Activated naive CD8-positive, alpha-beta T cell (primary cell): Measurements from ENCODE around the gene ALOX12.
A peak's percentile ranks its signal among the peaks of the same experiment; 100 is the strongest.

Source experiments
- H3K27ac Mint-ChIP-seq: one replicate; pipeline ENCODE4 v1.8.0; 2021; ENCODE audit warnings: mixed read lengths
- H3K27me3 Mint-ChIP-seq: one replicate; pipeline ENCODE4 v1.8.0; 2021; ENCODE audit warnings: mixed read lengths
- H3K36me3 Mint-ChIP-seq: one replicate; pipeline ENCODE4 v1.8.0; 2021; ENCODE audit warnings: mixed read lengths
- H3K4me1 Mint-ChIP-seq: one replicate; pipeline ENCODE4 v1.8.0; 2021; ENCODE audit warnings: low read depth, mixed read lengths
- H3K4me3 Mint-ChIP-seq: one replicate; pipeline ENCODE4 v1.8.0; 2021; ENCODE audit warnings: mild to moderate bottlenecking, mixed read lengths
- H3K9me3 Mint-ChIP-seq: one replicate; pipeline ENCODE4 v1.8.0; 2021; ENCODE audit warnings: low read depth, mixed read lengths

The ALOX12 gene

DNA sequence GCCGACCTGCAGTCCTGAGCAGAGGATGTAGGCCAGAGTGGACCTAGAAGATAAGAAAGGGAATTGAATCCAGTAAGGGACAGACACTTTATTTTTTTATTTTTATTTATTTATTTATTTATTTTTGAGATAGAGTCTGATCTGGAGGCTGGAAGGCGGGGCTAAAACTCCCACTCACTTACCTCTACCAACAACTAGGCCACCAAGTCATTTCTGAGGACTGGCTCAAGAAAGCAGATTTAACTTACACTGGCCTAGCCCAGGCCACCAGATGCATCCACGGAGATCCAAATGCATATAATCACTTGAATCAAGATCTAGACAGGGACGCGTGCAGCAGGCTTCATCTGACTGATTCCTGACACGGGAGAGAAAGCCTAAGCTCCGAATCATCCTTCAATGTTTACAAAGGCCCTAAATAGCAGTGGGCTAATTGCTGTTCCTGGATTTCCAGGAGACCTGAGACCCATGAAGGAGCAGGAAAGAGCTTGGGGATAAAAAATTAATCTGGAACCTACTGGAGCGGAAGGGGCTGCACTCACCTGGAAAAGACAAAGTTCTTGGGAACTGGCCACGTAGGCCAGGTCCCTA, 1.1 kb upstream of the ALOX12 start:
- Mint-ChIP-seq H3K9me3 (no peaks in the 10 kb centered on the region), H3K36me3 (peaks cover 12% of the 10 kb centered on the region), H3K4me1 (peaks cover 5% of the 10 kb centered on the region), H3K4me3 (no peak overlapping the region), H3K27ac (no peak overlapping the region), H3K27me3 (no peaks in the 10 kb centered on the region)

DNA sequence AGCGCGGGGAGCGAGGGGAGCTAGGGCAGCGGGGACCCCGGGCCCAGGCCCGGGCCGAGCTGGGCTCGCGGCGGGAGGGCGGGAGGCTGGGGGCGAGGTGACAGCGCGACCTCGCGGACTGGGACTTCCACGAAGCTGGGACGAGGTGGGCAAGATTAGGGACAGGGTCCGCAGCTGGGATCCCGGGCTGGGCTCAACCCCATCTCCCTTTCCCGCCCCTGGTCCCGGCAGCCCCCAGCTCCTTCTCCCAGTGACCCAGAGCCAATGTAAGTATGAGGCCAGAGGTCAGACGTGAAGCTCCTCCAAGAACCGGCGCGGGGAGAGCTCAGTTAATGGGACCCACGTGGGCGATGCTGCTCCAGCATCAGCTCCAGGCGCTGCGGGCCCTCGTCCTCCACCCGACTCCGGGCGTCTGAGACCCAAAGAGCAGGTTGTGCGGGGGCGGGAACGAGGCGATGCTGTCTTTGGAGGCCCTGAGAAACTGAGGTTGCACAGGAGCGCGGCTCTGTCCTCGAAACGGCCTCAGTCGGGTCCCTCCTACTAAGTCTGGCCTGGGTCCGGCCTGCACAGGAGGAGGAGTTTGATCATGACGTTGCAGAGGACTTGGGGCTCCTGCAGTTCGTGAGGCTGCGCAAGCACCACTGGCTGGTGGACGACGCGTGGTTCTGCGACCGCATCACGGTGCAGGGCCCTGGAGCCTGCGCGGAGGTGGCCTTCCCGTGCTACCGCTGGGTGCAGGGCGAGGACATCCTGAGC, 585 bp downstream of the ALOX12 start:
- H3K4me3 Mint-ChIP-seq: no peak overlapping the region
- peaks cover 13% of the 10 kb centered on the region for H3K36me3 Mint-ChIP-seq
- no peaks in the 10 kb centered on the region for H3K9me3 Mint-ChIP-seq
- H3K27me3 Mint-ChIP-seq: no peaks in the 10 kb centered on the region
- H3K4me1 Mint-ChIP-seq: peaks cover 5% of the 10 kb centered on the region
- H3K27ac Mint-ChIP-seq: no peak overlapping the region

DNA sequence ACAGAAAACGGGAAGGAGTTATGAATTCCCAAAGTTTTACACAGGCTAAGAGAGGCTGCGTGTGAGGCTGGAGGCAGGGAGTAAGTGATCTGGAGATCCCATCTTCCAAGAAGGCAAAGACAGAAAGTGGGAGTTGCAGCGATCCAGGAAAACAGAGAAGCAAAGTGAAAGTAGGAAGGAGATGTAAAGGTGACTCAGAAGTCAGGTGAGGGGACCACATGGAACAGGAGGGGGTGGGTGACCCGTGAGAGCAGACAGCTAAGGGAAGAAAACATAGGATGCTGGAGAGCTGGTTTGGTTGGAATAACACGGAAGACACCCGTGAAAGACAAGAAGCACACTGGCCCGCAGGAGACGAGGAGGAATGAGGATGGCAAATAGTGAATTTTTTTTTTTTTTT, 1.3 kb downstream of the ALOX12 start:
- Mint-ChIP-seq H3K4me3 (no peak overlapping the region), H3K4me1 (peaks cover 9% of the 10 kb centered on the region), H3K36me3 (peaks cover 18% of the 10 kb centered on the region), H3K9me3 (no peaks in the 10 kb centered on the region), H3K27me3 (no peaks in the 10 kb centered on the region), H3K27ac (no peak overlapping the region)

DNA sequence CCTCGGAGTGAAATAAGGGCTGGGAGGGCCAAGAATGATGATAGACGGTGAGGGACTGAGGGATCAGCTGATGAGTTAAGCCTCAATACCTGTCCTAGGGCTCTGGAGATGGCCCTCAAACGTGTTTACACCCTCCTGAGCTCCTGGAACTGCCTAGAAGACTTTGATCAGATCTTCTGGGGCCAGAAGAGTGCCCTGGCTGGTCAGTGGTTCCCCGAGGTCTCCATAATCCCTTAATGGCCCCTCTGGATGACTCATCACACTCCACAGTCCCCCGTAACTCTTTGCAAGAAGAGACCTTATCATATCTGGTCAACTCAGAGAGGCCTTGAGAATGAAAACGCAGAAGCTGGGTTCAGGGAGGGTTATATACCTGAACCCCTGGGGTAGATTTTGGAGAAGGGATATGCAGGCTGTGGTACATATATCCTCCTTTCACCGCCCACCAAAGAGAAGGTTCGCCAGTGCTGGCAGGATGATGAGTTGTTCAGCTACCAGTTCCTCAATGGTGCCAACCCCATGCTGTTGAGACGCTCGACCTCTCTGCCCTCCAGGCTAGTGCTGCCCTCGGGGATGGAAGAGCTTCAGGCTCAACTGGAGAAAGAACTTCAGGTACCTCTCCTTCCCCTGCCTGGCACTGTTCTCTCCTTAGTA, 3.1 kb downstream of the ALOX12 start:
- H3K27ac Mint-ChIP-seq: no peak overlapping the region
- no peaks in the 10 kb centered on the region for H3K27me3 Mint-ChIP-seq
- H3K9me3 Mint-ChIP-seq: no peaks in the 10 kb centered on the region
- peaks cover 21% of the 10 kb centered on the region for H3K36me3 Mint-ChIP-seq
- H3K4me1 Mint-ChIP-seq: peaks cover 9% of the 10 kb centered on the region
- no peak overlapping the region for H3K4me3 Mint-ChIP-seq

DNA sequence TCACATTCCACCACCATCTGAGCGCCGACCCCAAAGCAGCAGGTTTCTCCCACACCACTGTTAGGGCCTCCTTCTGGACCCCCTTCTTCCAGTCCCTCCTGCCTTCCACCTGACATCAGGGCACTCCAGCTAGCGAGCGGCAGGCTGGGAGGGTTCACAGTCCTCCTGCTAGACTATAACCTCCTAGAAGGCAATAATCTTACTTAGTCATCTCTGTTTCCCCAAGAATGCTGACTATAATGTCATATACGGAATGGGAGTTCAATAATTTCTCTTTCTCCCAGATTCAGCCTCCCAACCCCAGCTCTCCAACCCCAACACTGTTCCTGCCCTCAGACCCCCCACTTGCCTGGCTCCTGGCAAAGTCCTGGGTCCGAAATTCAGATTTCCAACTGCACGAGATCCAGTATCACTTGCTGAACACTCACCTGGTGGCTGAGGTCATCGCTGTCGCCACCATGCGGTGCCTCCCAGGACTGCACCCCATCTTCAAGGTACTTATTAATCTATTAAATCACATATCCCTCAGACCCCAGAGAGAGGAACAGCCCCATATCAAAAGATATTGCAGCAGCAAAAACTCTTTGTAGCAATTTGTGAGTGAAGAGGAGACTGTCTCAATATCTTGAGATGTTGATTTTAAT, 5.6 kb downstream of the ALOX12 start:
- Mint-ChIP-seq H3K27me3 (no peaks in the 10 kb centered on the region), H3K4me3 (no peak overlapping the region), H3K27ac (no peak overlapping the region), H3K4me1 (peaks cover 14% of the 10 kb centered on the region), H3K9me3 (no peaks in the 10 kb centered on the region), H3K36me3 (peaks cover 21% of the 10 kb centered on the region)

DNA sequence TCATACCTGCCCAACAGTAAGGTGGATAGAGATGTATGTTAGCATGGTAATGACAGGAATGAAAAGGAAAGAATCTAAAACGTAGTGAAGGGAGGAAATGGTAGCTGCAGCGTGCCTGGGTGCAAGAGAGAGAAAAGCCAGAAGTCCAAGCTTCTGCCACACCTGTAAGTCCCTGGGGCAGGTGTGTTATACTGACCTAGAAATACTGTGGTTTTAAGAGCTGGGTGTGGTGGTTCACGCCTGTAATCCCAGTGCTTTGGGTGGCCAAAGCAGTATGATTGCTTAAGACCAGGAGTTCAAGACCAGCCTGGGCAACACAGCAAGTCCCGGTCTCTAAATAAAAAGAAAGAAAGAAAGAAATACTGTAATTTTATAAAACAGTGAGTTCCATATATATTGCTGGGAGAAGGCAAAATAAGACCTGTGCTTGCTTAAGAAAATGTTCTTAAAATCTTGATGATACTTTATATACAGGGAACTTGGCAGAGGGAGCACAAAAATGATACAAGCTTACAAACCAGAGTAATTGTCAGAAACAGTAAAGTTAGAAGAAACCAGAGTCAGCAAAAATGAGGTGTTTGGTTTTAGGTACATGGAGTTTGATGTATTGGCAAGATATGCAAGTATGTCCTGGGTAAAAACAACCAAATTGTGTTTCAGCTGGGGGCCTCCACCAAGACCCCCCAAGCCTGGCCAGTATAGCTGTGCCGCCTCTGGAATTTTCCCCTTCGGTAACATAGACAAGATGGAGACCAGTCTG, 6.6 kb downstream of the ALOX12 start:
- Mint-ChIP-seq H3K4me3 (no peak overlapping the region), H3K9me3 (no peaks in the 10 kb centered on the region), H3K27ac (no peak overlapping the region), H3K4me1 (peaks cover 16% of the 10 kb centered on the region), H3K27me3 (no peaks in the 10 kb centered on the region), H3K36me3 (peaks cover 18% of the 10 kb centered on the region)

DNA sequence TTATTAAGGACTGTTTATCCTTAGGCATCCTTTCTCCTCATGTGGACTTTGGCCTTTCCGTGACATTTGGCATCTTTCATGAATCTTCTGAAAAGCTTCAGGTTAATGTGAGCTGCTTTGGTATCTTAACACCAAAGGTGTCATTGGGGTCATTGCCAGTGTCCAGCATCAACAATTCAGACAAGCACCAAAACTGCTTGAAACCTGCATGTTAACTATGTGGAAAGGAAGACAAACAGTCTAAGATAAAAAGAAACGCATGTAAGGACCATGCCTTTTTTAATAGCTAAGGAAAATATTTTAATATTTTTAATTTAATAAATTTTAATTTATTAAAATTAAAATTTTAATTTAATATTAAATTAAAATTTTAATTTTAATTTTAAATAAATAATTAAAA, 7.9 kb downstream of the ALOX12 start:
- Mint-ChIP-seq H3K36me3 (peaks cover 14% of the 10 kb centered on the region), H3K4me1 (peaks cover 18% of the 10 kb centered on the region), H3K27me3 (no peaks in the 10 kb centered on the region), H3K4me3 (no peak overlapping the region), H3K27ac (no peak overlapping the region), H3K9me3 (no peaks in the 10 kb centered on the region)

DNA sequence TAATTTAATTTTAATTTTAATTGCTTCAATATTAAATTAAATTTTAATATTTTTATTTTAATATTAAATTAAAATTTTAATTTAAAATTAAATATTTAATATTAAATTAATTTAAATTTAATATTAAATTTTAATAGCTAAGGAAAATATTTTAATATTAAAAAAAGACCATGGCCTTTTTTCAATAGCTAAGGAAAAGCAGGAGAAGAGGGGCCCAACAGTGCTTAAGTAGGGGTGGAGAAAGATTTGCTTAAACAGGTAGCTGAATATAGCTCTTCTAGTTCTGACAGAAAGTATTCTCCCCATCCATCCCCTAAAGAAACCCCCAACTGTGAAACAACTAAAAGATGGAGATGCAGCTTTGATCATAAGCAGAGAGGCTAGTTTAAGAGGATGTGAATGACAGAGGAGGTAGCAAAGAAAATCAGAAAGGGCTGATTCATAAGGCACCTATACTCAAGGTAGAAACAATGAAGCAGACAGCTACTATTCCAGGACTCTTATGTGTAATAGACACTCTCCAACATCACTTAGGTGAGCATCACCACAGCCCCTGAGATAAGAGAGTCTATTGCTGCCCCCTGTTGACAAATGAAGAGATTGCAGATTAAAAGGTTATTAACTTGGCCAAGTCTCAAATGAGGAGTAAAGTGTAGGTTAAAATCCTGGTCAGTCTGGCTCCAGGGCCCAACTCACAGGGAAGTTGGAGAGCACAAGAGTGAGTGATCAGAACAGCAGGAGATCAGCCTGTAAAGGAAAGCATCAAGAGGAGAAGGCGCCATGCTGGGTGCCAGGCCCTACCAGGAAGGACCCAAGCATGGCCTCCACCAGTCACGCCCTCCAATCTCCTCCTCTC, 8.8 kb downstream of the ALOX12 start:
- Mint-ChIP-seq H3K36me3 (peaks cover 10% of the 10 kb centered on the region), H3K27ac (no peak overlapping the region)

DNA sequence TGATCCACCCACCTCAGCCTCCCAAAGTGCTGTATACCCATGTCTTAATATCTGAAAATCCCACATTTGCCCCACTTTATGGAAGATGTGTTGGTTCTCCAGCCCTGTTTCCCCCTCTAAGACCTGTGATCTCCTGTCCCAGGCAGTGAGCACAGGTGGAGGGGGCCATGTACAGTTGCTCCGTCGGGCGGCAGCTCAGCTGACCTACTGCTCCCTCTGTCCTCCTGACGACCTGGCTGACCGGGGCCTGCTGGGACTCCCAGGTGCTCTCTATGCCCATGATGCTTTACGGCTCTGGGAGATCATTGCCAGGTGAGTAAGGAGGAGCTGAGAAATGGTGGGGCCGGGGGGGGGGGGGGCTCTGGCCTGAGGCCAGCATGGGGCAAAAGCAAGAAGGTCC, 9.9 kb downstream of the ALOX12 start:
- H3K27me3 Mint-ChIP-seq: no peaks in the 10 kb centered on the region
- H3K9me3 Mint-ChIP-seq: no peaks in the 10 kb centered on the region
- H3K4me3 Mint-ChIP-seq: no peak overlapping the region
- peaks cover 33% of the 10 kb centered on the region for H3K4me1 Mint-ChIP-seq
- peaks cover 8% of the 10 kb centered on the region for H3K36me3 Mint-ChIP-seq
- no peak overlapping the region for H3K27ac Mint-ChIP-seq

More for the DNA sequence above, 8.8 kb downstream of the ALOX12 start:
- H3K4me3 Mint-ChIP-seq: no peak overlapping the region
- H3K9me3 Mint-ChIP-seq: no peaks in the 10 kb centered on the region
- peaks cover 23% of the 10 kb centered on the region for H3K4me1 Mint-ChIP-seq
- no peaks in the 10 kb centered on the region for H3K27me3 Mint-ChIP-seq

DNA sequence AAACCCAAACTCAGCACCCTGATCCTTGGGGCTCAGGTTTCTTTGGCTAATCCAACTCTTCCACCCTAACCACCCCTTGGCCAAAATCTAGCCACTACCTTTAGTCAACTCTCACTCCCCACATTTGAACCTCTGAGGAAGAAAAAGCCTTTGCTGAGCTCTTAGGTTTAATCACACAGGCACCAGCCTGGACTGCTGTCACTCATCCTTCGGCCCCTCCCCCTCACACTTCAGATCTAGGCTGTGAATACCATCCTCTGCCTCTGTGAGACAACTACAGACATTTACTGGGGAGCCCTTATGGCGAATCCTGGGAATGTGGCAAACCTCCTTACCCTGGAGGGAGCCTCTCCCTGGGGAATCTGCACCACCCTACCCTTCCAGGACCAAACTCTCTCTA, 11.3 kb downstream of the ALOX12 start:
- Mint-ChIP-seq H3K36me3 (peaks cover 3% of the 10 kb centered on the region), H3K4me1 (peaks cover 41% of the 10 kb centered on the region), H3K4me3 (no peak overlapping the region), H3K27me3 (no peaks in the 10 kb centered on the region), H3K9me3 (no peaks in the 10 kb centered on the region), H3K27ac (peak overlapping the region; percentile 50)

DNA sequence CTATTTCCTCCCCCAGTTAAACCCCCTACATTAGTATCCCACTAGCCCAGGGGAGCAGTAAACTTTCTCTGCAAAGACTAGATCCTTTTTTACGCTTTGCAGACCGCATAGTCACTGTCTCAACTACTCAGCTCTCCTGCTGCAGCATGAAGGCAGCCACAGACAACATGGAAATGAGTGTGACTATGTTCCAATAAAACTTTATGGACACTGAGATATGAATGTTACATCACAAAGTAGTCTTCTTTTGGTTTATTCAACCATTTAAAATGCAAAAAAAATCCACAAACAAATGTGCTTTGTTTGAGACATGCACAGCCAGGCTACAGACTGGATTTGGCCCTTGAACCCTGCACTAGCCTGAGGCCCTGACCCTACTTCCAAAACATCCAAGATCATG, 14.7 kb downstream of the ALOX12 start:
- H3K36me3 Mint-ChIP-seq: peaks cover 3% of the 10 kb centered on the region
- no peaks in the 10 kb centered on the region for H3K27me3 Mint-ChIP-seq
- no peaks in the 10 kb centered on the region for H3K9me3 Mint-ChIP-seq
- H3K27ac Mint-ChIP-seq: peak overlapping the region; percentile 50
- peaks cover 46% of the 10 kb centered on the region for H3K4me1 Mint-ChIP-seq
- peak overlapping the region; percentile 97 for H3K4me3 Mint-ChIP-seq

DNA sequence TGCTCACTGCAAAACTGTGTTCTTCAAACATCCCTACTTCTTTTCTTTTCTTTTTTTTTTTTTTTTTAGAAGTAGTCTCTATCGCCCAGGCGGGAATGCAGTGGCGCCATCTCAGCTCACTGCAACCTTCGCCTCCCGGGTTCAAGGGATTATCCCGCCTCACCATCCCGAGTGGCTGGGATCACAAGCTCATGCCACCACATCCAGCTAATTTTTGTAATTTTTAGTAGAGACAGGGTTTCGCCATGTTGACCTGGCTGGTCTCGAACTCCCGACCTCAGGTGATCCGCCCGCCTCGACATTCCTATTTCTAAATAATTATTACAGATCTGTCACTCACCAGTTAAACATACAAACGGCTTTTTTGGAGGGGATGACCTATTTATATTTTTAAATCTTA, 15.6 kb downstream of the ALOX12 start:
- Mint-ChIP-seq H3K36me3 (peaks cover 5% of the 10 kb centered on the region), H3K4me3 (peak overlapping the region; percentile 97), H3K4me1 (peaks cover 55% of the 10 kb centered on the region), H3K27me3 (no peaks in the 10 kb centered on the region), H3K9me3 (no peaks in the 10 kb centered on the region), H3K27ac (peak overlapping the region; percentile 99)

DNA sequence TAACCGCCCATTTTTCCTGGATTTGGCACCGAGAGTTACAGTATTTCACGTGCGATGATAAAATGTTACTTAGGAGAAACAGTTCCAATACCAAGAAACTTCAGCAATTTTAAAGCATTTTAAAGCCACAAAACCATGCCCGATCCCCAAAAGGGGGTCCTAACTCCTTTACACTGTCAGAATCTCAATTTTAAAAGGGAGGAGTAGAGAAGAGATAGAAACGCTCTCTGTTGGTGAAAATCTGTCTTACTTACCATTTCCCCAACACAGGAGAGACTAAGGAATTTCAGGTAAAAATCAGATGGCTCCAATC, 16.0 kb downstream of the ALOX12 start:
- H3K9me3 Mint-ChIP-seq: no peaks in the 10 kb centered on the region
- H3K4me3 Mint-ChIP-seq: peak overlapping the region; percentile 97
- peak overlapping the region; percentile 99 for H3K27ac Mint-ChIP-seq
- peaks cover 5% of the 10 kb centered on the region for H3K36me3 Mint-ChIP-seq
- no peaks in the 10 kb centered on the region for H3K27me3 Mint-ChIP-seq
- H3K4me1 Mint-ChIP-seq: peaks cover 60% of the 10 kb centered on the region
